Measurements from ENCODE around the gene PGBD4. TPM values are rescaled to one million over a fixed set of nuclear protein-coding genes. Genes with fewer than 3 reads are reported as not detected.

The PGBD4 gene
- 4.7 TPM for total RNA-seq

DNA sequence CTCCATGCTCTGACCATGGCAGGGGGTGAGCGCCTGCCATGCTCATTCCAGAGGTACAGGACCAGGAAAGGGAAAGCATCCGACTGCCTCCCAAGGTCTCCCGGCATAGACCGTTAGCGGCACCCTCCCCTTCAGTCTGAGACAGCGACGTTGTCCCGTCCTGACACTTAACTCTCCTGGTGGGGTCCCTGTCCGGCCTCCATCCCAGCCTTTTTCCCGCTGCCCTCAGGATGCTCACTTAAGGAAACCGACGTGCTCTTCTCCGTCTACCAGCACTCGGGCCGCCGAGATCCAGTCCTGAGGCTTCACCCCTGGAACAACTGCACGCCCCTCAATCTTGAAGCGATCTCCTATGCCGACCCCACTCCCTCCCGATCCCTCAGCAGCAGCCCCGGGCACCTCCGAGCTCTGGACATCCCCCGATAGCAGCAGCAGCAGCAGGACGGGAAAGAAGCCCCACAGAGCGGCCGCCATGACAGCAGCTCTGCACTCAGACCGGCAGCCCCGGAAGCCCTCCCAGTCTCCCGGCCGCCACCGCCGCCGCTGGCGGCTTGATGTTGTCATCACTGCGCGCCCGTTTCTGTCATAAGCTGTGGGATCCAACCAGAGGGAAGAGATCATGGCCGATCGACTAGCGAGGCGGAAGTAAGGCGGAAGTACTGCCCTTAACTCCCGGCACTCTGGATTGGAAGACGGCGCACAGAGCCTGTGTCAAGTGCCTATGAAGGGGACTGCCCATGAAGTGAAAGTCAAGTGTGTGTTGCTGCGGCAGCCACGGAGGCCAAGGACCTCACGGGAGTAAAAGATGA lies at the start of gene PGBD4, which contains the start of gene EMC7:
PGBD4 (plus strand) TSS at position 718 of the 809 bp plus-strand sequence. CDS start 449 bp downstream, outside the sequence.
EMC7 (minus strand) TSS at position 497 of the 809 bp plus-strand sequence; CDS start at position 474, 23 bp downstream.

Other genes starting within 250 kb of the PGBD4 start
- 0.63 TPM for gene CHRM5, start 133.6 kb upstream of the PGBD4 start, total RNA-seq
- 17.2 TPM for gene AVEN, start 62.9 kb upstream of the PGBD4 start, total RNA-seq
- gene EMC7, start 221 bp upstream of the PGBD4 start, total RNA-seq, result 14.1 TPM
- gene KATNBL1, start 108.0 kb downstream of the PGBD4 start, total RNA-seq, result 173 TPM
- 121 TPM for gene EMC4, start 122.9 kb downstream of the PGBD4 start, total RNA-seq
- gene SLC12A6, start 235.7 kb downstream of the PGBD4 start, total RNA-seq, result 62.0 TPM
- gene NOP10, start 241.1 kb downstream of the PGBD4 start, total RNA-seq, result 59.2 TPM
- not detected for gene NUTM1, start 241.2 kb downstream of the PGBD4 start, total RNA-seq